K562 (cell line): ENCODE results near the gene SOX12. TPM values are rescaled to one million over a fixed set of nuclear protein-coding genes. Genes with fewer than 3 reads are reported as not detected.

Experiments used
- ATAC-seq: fragments of 200-7000 bp; cut with Tn5 transposase; 3 replicates; pipeline ENCODE4 v1.9.1; 2020; ENCODE audit warnings: moderate library complexity
- BruUV-seq: library from RNA; stranded (reverse); fragments of 400-500 nt; replicated peaks from 2 replicates; lab custom pipeline; 2021; lab: Mats Ljungman, UMichigan
- CTCF ChIA-PET: fragments of 300-600 bp; formaldehyde crosslinking; extraction: SDS; loops from one replicate; lab custom pipeline; 2021; ENCODE audit warnings: low intra/inter-chr PET ratio; lab: Yijun Ruan, JAX
- POLR2A ChIA-PET: fragments of 300-600, 350-650 bp; sonication (Branson Sonifier 250); formaldehyde crosslinking; extraction: SDS; loops from one replicate; lab custom pipeline; 2021; ENCODE audit warnings: antibody characterized with exemption, inconsistent platforms; lab: Yijun Ruan, JAX
- DNase-seq, 4 experiments: peaks; one replicate each; pipeline versions ENCODE4 v3.0.0 to v3.0.0-alpha.2; 2011 to 2018; ENCODE audit warnings: low spot score in 3 of 4, mixed read lengths in 3 of 4; ENCODE audit errors: extremely low read depth in 1 of 4
- FAIRE-seq: peaks from 2 replicates; lab custom pipeline; 2011; peaks lifted over from hg19 to GRCh38; lab: Jason Lieb, UNC
- H2AFZ ChIP-seq: 2 replicates; pipeline ENCODE4 v1.6.0; 2011; ENCODE audit warnings: low read depth, low read length, control low read depth, inconsistent platforms
- H3K27ac ChIP-seq: fragments of 200-600 bp; 3 replicates; pipeline ENCODE4 v1.8.0; 2011; ENCODE audit warnings: low read depth, mild to moderate bottlenecking, control low read depth, inconsistent platforms, low read length, moderate library complexity, mixed read lengths; ENCODE audit errors: extremely low read depth
- H3K27me3 ChIP-seq, 2 experiments: fragments of 300-600 bp in 1 of 2; 2 replicates in 1 of 2; 3 replicates in 1 of 2; pipeline versions ENCODE4 v1.6.0 to v1.8.0; 2011; ENCODE audit warnings: inconsistent platforms in 2 of 2, low read length in 2 of 2, mild to moderate bottlenecking in 1 of 2, mixed read lengths in 1 of 2, moderate library complexity in 1 of 2; ENCODE audit not compliant: control insufficient read depth in 2 of 2, insufficient read depth in 2 of 2
- H3K36me3 ChIP-seq: fragments of 300-600 bp; 3 replicates; pipeline ENCODE4 v1.8.0; 2011; ENCODE audit warnings: mild to moderate bottlenecking, low read length, inconsistent platforms; ENCODE audit not compliant: control insufficient read depth, insufficient read depth
- H3K4me1 ChIP-seq, 2 experiments: fragments of 200-600 bp in 1 of 2; replicated peaks in 1 of 2; 2 replicates in 1 of 2; 3 replicates in 1 of 2; pipeline versions ENCODE4 v1.5.1 to v1.8.0; 2011; ENCODE audit warnings: inconsistent platforms in 2 of 2, low read length in 2 of 2, mild to moderate bottlenecking in 1 of 2, mixed read lengths in 1 of 2, moderate library complexity in 1 of 2; ENCODE audit not compliant: control insufficient read depth in 2 of 2, insufficient read depth in 2 of 2
- H3K4me2 ChIP-seq: 2 replicates; pipeline ENCODE4 v1.6.1; 2011; ENCODE audit warnings: low read length, control low read depth, inconsistent platforms, mixed read lengths; ENCODE audit not compliant: insufficient read depth
- H3K4me3 ChIP-seq: fragments of 200-600 bp; sonication (generic), shearing (Covaris generic); 2 replicates; pipeline ENCODE4 v1.5.1; 2016; ENCODE audit warnings: control low read depth, inconsistent platforms
- H3K79me2 ChIP-seq: fragments of 200-600 bp; 3 replicates; pipeline ENCODE4 v1.8.0; 2011; ENCODE audit warnings: low read length, inconsistent platforms; ENCODE audit not compliant: control insufficient read depth, insufficient read depth
- H3K9ac ChIP-seq, 2 experiments: 2 replicates each; pipeline versions ENCODE4 v1.6.0 to v1.6.1; 2011; ENCODE audit warnings: low read depth in 2 of 2, low read length in 2 of 2, control low read depth in 1 of 2, inconsistent platforms in 1 of 2, mild to moderate bottlenecking in 1 of 2, mixed read lengths in 1 of 2; ENCODE audit not compliant: insufficient read depth in 1 of 2
- H3K9me1 ChIP-seq: one replicate; pipeline ENCODE4 v1.6.0; 2011; ENCODE audit warnings: inconsistent platforms, mild to moderate bottlenecking, low read length, moderate library complexity; ENCODE audit not compliant: control insufficient read depth, insufficient read depth
- H3K9me3 ChIP-seq: replicated peaks from 2 replicates; pipeline ENCODE4 v1.5.1; 2011; ENCODE audit warnings: low read depth, low read length, inconsistent platforms; ENCODE audit not compliant: control insufficient read depth, insufficient read depth
- H4K20me1 ChIP-seq: replicated peaks from 2 replicates; pipeline ENCODE4 v1.6.1; 2011; ENCODE audit warnings: low read length, inconsistent platforms, mixed read lengths; ENCODE audit not compliant: control insufficient read depth, insufficient read depth
- DACH1 ChIP-seq: fragments of 450-650 bp; IDR thresholded peaks from 2 replicates; pipeline ENCODE4 v1.6.1; 2018; ENCODE audit not compliant: partially characterized antibody
- FOXJ3 ChIP-seq: sonication (generic); formaldehyde crosslinking; IDR thresholded peaks from 2 replicates; pipeline ENCODE4 v1.4.0; 2020; ENCODE audit warnings: mild to moderate bottlenecking, missing genetic modification reagents
- POLR2A ChIP-seq: fragments of 450-650 bp; conservative IDR thresholded peaks from 2 replicates; pipeline ENCODE4 v1.6.1; 2016
- POLR2H ChIP-seq: IDR thresholded peaks from 2 replicates; pipeline ENCODE4 v1.6.1; 2016; ENCODE audit warnings: missing genetic modification characterization, low read depth, mild to moderate bottlenecking, control low read depth, missing compliant biosample characterization, moderate library complexity
- PREB ChIP-seq: sonication (generic); formaldehyde crosslinking; IDR thresholded peaks from 2 replicates; pipeline ENCODE4 v1.8.1; 2023; ENCODE audit warnings: mild to moderate bottlenecking, missing genetic modification reagents
- RBFOX2 ChIP-seq: fragments of 200-400 bp; formaldehyde crosslinking; IDR thresholded peaks from 2 replicates; pipeline ENCODE4 v1.6.1; 2017; ENCODE audit warnings: low read depth, mild to moderate bottlenecking, low read length, moderate library complexity
- ZNF395 ChIP-seq: fragments of 200-800 bp; sonication (Bioruptor generic); IDR thresholded peaks from 2 replicates; pipeline ENCODE4 v1.6.1; 2017; ENCODE audit warnings: missing genetic modification characterization, missing compliant biosample characterization
- ZNF584 ChIP-seq: fragments of 200-800 bp; sonication (Bioruptor generic); IDR thresholded peaks from 2 replicates; pipeline ENCODE4 v1.6.1; 2016; ENCODE audit warnings: low read depth, mild to moderate bottlenecking, missing genetic modification characterization, missing compliant biosample characterization
- ZNF589 ChIP-seq: fragments of 200-800 bp; sonication (Bioruptor generic); IDR thresholded peaks from 2 replicates; pipeline ENCODE4 v1.6.1; 2016; ENCODE audit warnings: low read depth, missing genetic modification characterization, missing compliant biosample characterization
- ZNF766 ChIP-seq: fragments of 200-800 bp; sonication (Bioruptor generic); conservative IDR thresholded peaks from 2 replicates; pipeline ENCODE4 v1.6.1; 2016; ENCODE audit warnings: missing genetic modification characterization, missing compliant biosample characterization
- WGBS: fragments of 100-300 bp; shearing (Covaris generic); methylation state at CpG from one replicate; pipeline ENCODE4 v1.1.6; 2016; ENCODE audit warnings: low coverage, mixed read lengths; ENCODE audit not compliant: insufficient coverage; ENCODE audit errors: missing lambda C conversion rate; 5-methylcytosine and 5-hydroxymethylcytosine counted together
- in situ Hi-C: fragments of 300-500 bp; cut with MboI; formaldehyde crosslinking; loops from 4 replicates; pipeline ENCODE4 v1.15.0; 2018; ENCODE audit warnings: inconsistent platforms, mixed read lengths
- intact Hi-C: fragments of 100-400 bp; cut with micrococcal nuclease; formaldehyde crosslinking; loops from 2 replicates; pipeline ENCODE4 v1.14.2; 2022
- polyA plus RNA-seq, 8 experiments: library from polyadenylated mRNA; depleted of rRNA in 4 of 8; stranded (reverse) in 5 of 8; unstranded in 3 of 8; fragments of >200 nt; fragmentation: Nextera tagmentation in 2 of 8; fragmentation: Illumina TruSeq in 1 of 8; extraction: Ambion mirVana in 2 of 8; extraction: Trizol in 1 of 8; gene quantifications; 2 replicates each; pipeline versions ENCODE4 v1.2.1 to v1.2.3, GENCODE V29; 2011 to 2014; ENCODE audit warnings: inconsistent platforms in 1 of 8, missing spikeins in 1 of 8
- total RNA-seq, 7 experiments: library from RNA; depleted of rRNA in 6 of 7; stranded (reverse); fragments of >200 nt in 6 of 7; fragmentation: Illumina TruSeq in 2 of 7; extraction: Trizol in 2 of 7; gene quantifications; 2 replicates each; pipeline versions ENCODE4 v1.2.1 to v1.2.3, GENCODE V29; 2011 to 2021; ENCODE audit warnings: low replicate concordance in 1 of 7
- TF ChIP-seq, protein P1 (sequence below): fragments of 450-650 bp; IDR thresholded peaks from 2 replicates; pipeline ENCODE4 v1.6.1; 2016; ENCODE audit warnings: mild to moderate bottlenecking

Gene SOX12
- total and polyA plus RNA-seq, 9 of the 15 experiments (the other 6 are each of a cell fraction or from before 2014, with no cell fraction given), result 0.42 to 26.3 (median 2.6) TPM

DNA sequence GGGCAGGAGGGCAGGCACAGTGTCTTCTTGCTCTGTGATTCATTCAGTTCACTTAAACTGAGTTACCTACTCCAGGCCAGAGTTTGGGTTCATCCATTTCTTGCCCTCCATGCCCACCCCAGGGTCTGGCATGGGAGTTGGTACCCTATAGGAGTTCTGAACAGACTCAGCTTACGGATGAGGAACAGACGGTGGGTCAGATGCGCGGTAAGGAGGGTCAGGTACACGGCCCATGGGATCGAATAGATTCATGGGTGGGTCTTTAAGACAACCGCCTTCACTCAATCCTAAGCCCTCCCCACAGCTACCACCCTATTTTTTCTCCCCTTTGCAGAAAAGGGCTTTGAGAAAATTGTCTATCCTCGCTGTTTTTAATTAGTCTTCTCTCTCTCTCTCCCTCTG is 42.1 kb downstream of the SOX12 start:
- Histone ChIP-seq H2AFZ (0 out of 2 replicates have a peak overlapping the region, but pooled peaks have one; percentile 33), H3K9me1 (no peaks in the 10 kb centered on the region), H3K4me2 (no peak overlapping the region), H3K27ac (peak overlapping the region; percentile 35; the same call in 1 of the 3 replicates)
- FAIRE-seq, result no peak
- POLR2A ChIA-PET, result interaction anchor here (2.0 kb wide), 1 partner anchor 13 kb away, joined by 9 read pairs; the partner anchor contains the start of gene TRIB3
- TF ChIP-seq PREB (no peak), ZNF584 (CRISPR knock-in tag) (peak; percentile 64; the same call in 1 of the 2 replicates), RBFOX2 (0 out of 2 replicates have a peak, but pooled peaks have one; percentile 30), DACH1 (no peak), POLR2H (tag) (peak; percentile 44), POLR2A (0 out of 2 replicates have a peak, but pooled peaks have one; percentile 30), ZNF589 (CRISPR knock-in tag) (peak; percentile 0; the same call in 1 of the 2 replicates), ZNF766 (CRISPR knock-in tag) (peak; percentile 21; the same call in 1 of the 2 replicates), ZNF395 (CRISPR knock-in tag) (0 out of 2 replicates have a peak, but pooled peaks have one; percentile 24), FOXJ3 (no peak)
- TF ChIP-seq, protein P1, sequence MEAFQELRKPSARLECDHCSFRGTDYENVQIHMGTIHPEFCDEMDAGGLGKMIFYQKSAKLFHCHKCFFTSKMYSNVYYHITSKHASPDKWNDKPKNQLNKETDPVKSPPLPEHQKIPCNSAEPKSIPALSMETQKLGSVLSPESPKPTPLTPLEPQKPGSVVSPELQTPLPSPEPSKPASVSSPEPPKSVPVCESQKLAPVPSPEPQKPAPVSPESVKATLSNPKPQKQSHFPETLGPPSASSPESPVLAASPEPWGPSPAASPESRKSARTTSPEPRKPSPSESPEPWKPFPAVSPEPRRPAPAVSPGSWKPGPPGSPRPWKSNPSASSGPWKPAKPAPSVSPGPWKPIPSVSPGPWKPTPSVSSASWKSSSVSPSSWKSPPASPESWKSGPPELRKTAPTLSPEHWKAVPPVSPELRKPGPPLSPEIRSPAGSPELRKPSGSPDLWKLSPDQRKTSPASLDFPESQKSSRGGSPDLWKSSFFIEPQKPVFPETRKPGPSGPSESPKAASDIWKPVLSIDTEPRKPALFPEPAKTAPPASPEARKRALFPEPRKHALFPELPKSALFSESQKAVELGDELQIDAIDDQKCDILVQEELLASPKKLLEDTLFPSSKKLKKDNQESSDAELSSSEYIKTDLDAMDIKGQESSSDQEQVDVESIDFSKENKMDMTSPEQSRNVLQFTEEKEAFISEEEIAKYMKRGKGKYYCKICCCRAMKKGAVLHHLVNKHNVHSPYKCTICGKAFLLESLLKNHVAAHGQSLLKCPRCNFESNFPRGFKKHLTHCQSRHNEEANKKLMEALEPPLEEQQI, result no peak
- TF ChIP-seq, all 486 proteins: peak for 7
- intact Hi-C loops (no loop called here), in situ Hi-C loops (no loop called here)
- peak overlapping the region in 1 of 2 experiments; percentile 27; a peak in 1 of 4 replicates for H3K9ac ChIP-seq
- H3K79me2 ChIP-seq, result no peaks in the 10 kb centered on the region
- no peak for ATAC-seq
- no peak for DNase-seq
- no peaks in the 10 kb centered on the region for H4K20me1 ChIP-seq
- no peaks in the 10 kb centered on the region for H3K9me3 ChIP-seq
- no peaks in the 10 kb centered on the region for H3K27me3 ChIP-seq
- H3K4me3 ChIP-seq, result no peak overlapping the region
- BruUV-seq, result no TSS peak
- H3K36me3 ChIP-seq, result no peaks in the 10 kb centered on the region
- CTCF ChIA-PET, result no interaction called here
- WGBS, result 57% methylated on average over 8 of the region's 8 CpGs
- H3K4me1 ChIP-seq, result peaks cover 56 to 70% of the 10 kb centered on the region in 2 experiments
